WTC11 (cell line): Measurements from ENCODE around the gene TRMT1L. TPM values are rescaled to one million over a fixed set of nuclear protein-coding genes. Genes with fewer than 3 reads are reported as not detected.

Experiments used
- ATAC-seq: fragments of 200-7000 bp; cut with Tn5 transposase; 2 replicates; pipeline ENCODE4 v1.10.0; 2021; ENCODE audit warnings: mild to moderate bottlenecking, moderate library complexity
- CTCF ChIA-PET: fragments of 300-600 bp; sonication (Branson Sonifier 250); formaldehyde crosslinking; loops from one replicate; lab custom pipeline; 2021; ENCODE audit warnings: antibody characterized with exemption; lab: Charles Lee
- POLR2A ChIA-PET: fragments of 350-600 bp; sonication (Branson Sonifier 250); formaldehyde crosslinking; loops from one replicate; lab custom pipeline; 2021; ENCODE audit warnings: antibody characterized with exemption; lab: Charles Lee
- DNase-seq: peaks from one replicate; pipeline ENCODE4 v3.0.0; 2021; ENCODE audit warnings: low spot score
- H3K27ac Mint-ChIP-seq: 2 replicates; pipeline ENCODE4 v1.8.0; 2021; ENCODE audit warnings: mixed read lengths
- H3K27me3 Mint-ChIP-seq: 2 replicates; pipeline ENCODE4 v1.8.0; 2021; ENCODE audit warnings: low read depth, mild to moderate bottlenecking, moderate library complexity, mixed read lengths
- H3K36me3 Mint-ChIP-seq: 2 replicates; pipeline ENCODE4 v1.8.0; 2021; ENCODE audit warnings: mixed read lengths
- H3K4me1 Mint-ChIP-seq: 2 replicates; pipeline ENCODE4 v1.8.0; 2022; ENCODE audit warnings: mixed read lengths
- H3K4me3 Mint-ChIP-seq: 2 replicates; pipeline ENCODE4 v1.8.0; 2021; ENCODE audit warnings: mild to moderate bottlenecking, moderate library complexity, mixed read lengths
- H3K9me3 Mint-ChIP-seq: 2 replicates; pipeline ENCODE4 v1.8.0; 2021; ENCODE audit warnings: mixed read lengths
- ATF3 ChIP-seq: sonication (generic); formaldehyde crosslinking; conservative IDR thresholded peaks from 2 replicates; pipeline ENCODE4 v1.8.1; 2022; ENCODE audit warnings: mild to moderate bottlenecking, missing genetic modification reagents
- CREM ChIP-seq: sonication (generic); formaldehyde crosslinking; IDR thresholded peaks from 2 replicates; pipeline ENCODE4 v1.8.1; 2022; ENCODE audit warnings: mild to moderate bottlenecking, missing genetic modification reagents, moderate library complexity
- CTCF ChIP-seq: fragments of 200-600 bp; IDR thresholded peaks from 2 replicates; pipeline ENCODE4 v1.8.0; 2022; ENCODE audit warnings: antibody characterized with exemption
- ELF4 ChIP-seq: sonication (generic); formaldehyde crosslinking; IDR thresholded peaks from 2 replicates; pipeline ENCODE4 v1.8.1; 2022; ENCODE audit warnings: low read depth, mild to moderate bottlenecking, moderate library complexity, missing genetic modification reagents
- ESRRA ChIP-seq: sonication (generic); formaldehyde crosslinking; IDR thresholded peaks from 2 replicates; pipeline ENCODE4 v1.8.1; 2022; ENCODE audit warnings: mild to moderate bottlenecking, missing genetic modification reagents, borderline replicate concordance
- FOXK1 ChIP-seq: sonication (generic); formaldehyde crosslinking; IDR thresholded peaks from 2 replicates; pipeline ENCODE4 v1.8.0; 2022; ENCODE audit warnings: mild to moderate bottlenecking, moderate library complexity, missing genetic modification reagents
- GTF2I ChIP-seq: fragments of 250-450 bp; sonication (Bioruptor Pico); conservative IDR thresholded peaks from 2 replicates; pipeline ENCODE4 v1.4.0; 2021; ENCODE audit warnings: mild to moderate bottlenecking
- HMGA2 ChIP-seq: fragments of 250-450 bp; sonication (Bioruptor Pico); IDR thresholded peaks from 2 replicates; pipeline ENCODE4 v1.4.0; 2021; ENCODE audit warnings: mild to moderate bottlenecking, moderate library complexity
- IRF1 ChIP-seq: sonication (generic); formaldehyde crosslinking; IDR thresholded peaks from 2 replicates; pipeline ENCODE4 v1.8.0; 2023; ENCODE audit warnings: missing genetic modification reagents
- JAZF1 ChIP-seq: fragments of 250-450 bp; sonication (Bioruptor Pico); IDR thresholded peaks from 2 replicates; pipeline ENCODE4 v1.9.0; 2021; ENCODE audit warnings: moderate library complexity, mild to moderate bottlenecking, inconsistent platforms
- JUN ChIP-seq: sonication (generic); formaldehyde crosslinking; IDR thresholded peaks from 2 replicates; pipeline ENCODE4 v1.8.0; 2023; ENCODE audit warnings: mild to moderate bottlenecking, missing genetic modification reagents
- NFATC4 ChIP-seq: fragments of 250-450 bp; sonication (Bioruptor Pico); IDR thresholded peaks from 2 replicates; pipeline ENCODE4 v1.9.0; 2021; ENCODE audit warnings: mild to moderate bottlenecking
- NFYB ChIP-seq: sonication (generic); formaldehyde crosslinking; conservative IDR thresholded peaks from 2 replicates; pipeline ENCODE4 v1.8.0; 2022; ENCODE audit warnings: low read depth, missing genetic modification reagents
- RELA ChIP-seq: sonication (generic); formaldehyde crosslinking; IDR thresholded peaks from 2 replicates; pipeline ENCODE4 v1.8.1; 2022; ENCODE audit warnings: missing genetic modification reagents, mild to moderate bottlenecking, borderline replicate concordance
- SMAD4 ChIP-seq: sonication (generic); formaldehyde crosslinking; IDR thresholded peaks from 2 replicates; pipeline ENCODE4 v1.8.0; 2022; ENCODE audit warnings: mild to moderate bottlenecking, missing genetic modification reagents
- TP53 ChIP-seq: sonication (generic); formaldehyde crosslinking; IDR thresholded peaks from 2 replicates; pipeline ENCODE4 v1.8.1; 2023; ENCODE audit warnings: mild to moderate bottlenecking, missing genetic modification reagents
- ZNF219 ChIP-seq: sonication (generic); formaldehyde crosslinking; IDR thresholded peaks from 2 replicates; pipeline ENCODE4 v1.8.0; 2023; ENCODE audit warnings: missing genetic modification reagents, mild to moderate bottlenecking, borderline replicate concordance
- ZNF232 ChIP-seq: sonication (generic); formaldehyde crosslinking; IDR thresholded peaks from 2 replicates; pipeline ENCODE4 v1.8.0; 2022; ENCODE audit warnings: mild to moderate bottlenecking, missing genetic modification reagents
- ZNF317 ChIP-seq: sonication (generic); formaldehyde crosslinking; IDR thresholded peaks from 2 replicates; pipeline ENCODE4 v1.8.1; 2023; ENCODE audit warnings: low read depth, mild to moderate bottlenecking, moderate library complexity, missing genetic modification reagents, borderline replicate concordance
- ZNF423 ChIP-seq: fragments of 250-450 bp; sonication (Bioruptor Pico); IDR thresholded peaks from 2 replicates; pipeline ENCODE4 v2.1.2; 2022; ENCODE audit warnings: mild to moderate bottlenecking, moderate library complexity
- ZNF425 ChIP-seq: fragments of 250-450 bp; sonication (Bioruptor Pico); conservative IDR thresholded peaks from 2 replicates; pipeline ENCODE4 v1.9.0; 2021; ENCODE audit warnings: mild to moderate bottlenecking
- ZNF512 ChIP-seq: sonication (generic); formaldehyde crosslinking; IDR thresholded peaks from 2 replicates; pipeline ENCODE4 v1.8.1; 2022; ENCODE audit warnings: missing genetic modification reagents, borderline replicate concordance
- ZNF532 ChIP-seq: fragments of 250-450 bp; sonication (Bioruptor Pico); IDR thresholded peaks from 2 replicates; pipeline ENCODE4 v1.9.0; 2021; ENCODE audit warnings: mild to moderate bottlenecking, borderline replicate concordance
- ZNF671 ChIP-seq: fragments of 250-450 bp; sonication (Bioruptor Pico); IDR thresholded peaks from 2 replicates; pipeline ENCODE4 v1.8.0; 2021; ENCODE audit warnings: mild to moderate bottlenecking
- ZSCAN18 ChIP-seq: fragments of 250-450 bp; sonication (Bioruptor Pico); IDR thresholded peaks from 2 replicates; pipeline ENCODE4 v2.1.2; 2022; ENCODE audit warnings: mild to moderate bottlenecking, moderate library complexity
- total RNA-seq: library from RNA; stranded (reverse); gene quantifications from 3 replicates; pipeline ENCODE4 v1.2.3, GENCODE V29; 2021

Gene TRMT1L
- total RNA-seq, 1 experiment from 2014 or later, result 24.7 TPM

- TF ChIP-seq ZNF532 (CRISPR knock-in tag), result no peak
- no peak for TF ChIP-seq FOXK1 (CRISPR knock-in tag)
- no peak for TF ChIP-seq RELA (CRISPR knock-in tag)
- no peak for TF ChIP-seq ZNF671
- TF ChIP-seq ZNF317 (CRISPR knock-in tag), result no peak
- TF ChIP-seq HMGA2 (CRISPR knock-in tag), result no peak
- TF ChIP-seq ZNF232 (CRISPR knock-in tag), result no peak
- no peak for TF ChIP-seq JUN (CRISPR knock-in tag)
- no peak for TF ChIP-seq ATF3 (CRISPR knock-in tag)
- TF ChIP-seq ZNF219 (CRISPR knock-in tag), result no peak
- TF ChIP-seq CREM (CRISPR knock-in tag), result no peak
- no peak for TF ChIP-seq ZNF423
- TF ChIP-seq JAZF1 (CRISPR knock-in tag), result no peak
- no peak for TF ChIP-seq SMAD4
- TF ChIP-seq GTF2I (CRISPR knock-in tag), result no peak
- no peak for TF ChIP-seq TP53 (CRISPR knock-in tag)
Measured at GRCh38 chr1:185096531-185096930, 60.2 kb downstream of the TRMT1L start (continued).

- POLR2A ChIA-PET, result no interaction called here
- TF ChIP-seq NFYB (CRISPR knock-in tag), result no peak
- TF ChIP-seq ZNF512, result no peak
- no peak for TF ChIP-seq ZNF671
- no peak for TF ChIP-seq CTCF
- TF ChIP-seq IRF1 (CRISPR knock-in tag), result no peak
- no peak for TF ChIP-seq NFATC4
- no peak for TF ChIP-seq ELF4
- no peak for TF ChIP-seq ZSCAN18 (CRISPR knock-in tag)
- no peak for TF ChIP-seq RELA (CRISPR knock-in tag)
- no peak for TF ChIP-seq TP53 (CRISPR knock-in tag)
- no peak for TF ChIP-seq ESRRA (CRISPR knock-in tag)
- no peak for TF ChIP-seq ZNF232 (CRISPR knock-in tag)
- TF ChIP-seq ZNF425, result no peak
Measured at GRCh38 chr1:185094761-185095160, 62.0 kb downstream of the TRMT1L start.

More at GRCh38 chr1:185094761-185095160, 62.0 kb downstream of the TRMT1L start:
- no peak for ATAC-seq
- H3K27me3 Mint-ChIP-seq, result no peaks in the 10 kb centered on the region
- no peak for DNase-seq
- H3K36me3 Mint-ChIP-seq, result peaks cover 53% of the 10 kb centered on the region
- H3K9me3 Mint-ChIP-seq, result no peaks in the 10 kb centered on the region
- H3K4me3 Mint-ChIP-seq, result no peak overlapping the region
- no peak overlapping the region for H3K27ac Mint-ChIP-seq
- H3K4me1 Mint-ChIP-seq, result no peaks in the 10 kb centered on the region
- CTCF ChIA-PET, result no interaction called here
